HepG2 (cell line): ENCODE measurements around the gene CIBAR2. TPM values are rescaled to one million over a fixed set of nuclear protein-coding genes. Genes with fewer than 3 reads are reported as not detected.
"Not testable (repeated sequence)": the region's sequence is repeated elsewhere in the genome, so short reads cannot be mapped to it uniquely, and the experiment has no call there.

ENCODE experiments used
- ATAC-seq: fragments of 200-7000 bp; cut with Tn5 transposase; 3 replicates; pipeline ENCODE4 v1.9.1; 2020; ENCODE audit warnings: mild to moderate bottlenecking, moderate library complexity
- BruUV-seq: library from RNA; stranded (reverse); fragments of 400-500 nt; replicated peaks from 2 replicates; lab custom pipeline; 2021; lab: Mats Ljungman, UMichigan
- CTCF ChIA-PET: fragments of 300-600 bp; formaldehyde crosslinking; extraction: SDS; loops from one replicate; lab custom pipeline; 2021; ENCODE audit warnings: low total read pairs, inconsistent platforms, low intra/inter-chr PET ratio; lab: Yijun Ruan, JAX
- POLR2A ChIA-PET: fragments of 350-600 bp; sonication (Branson Sonifier 250); formaldehyde crosslinking; loops from one replicate; lab custom pipeline; 2020; ENCODE audit warnings: antibody characterized with exemption, inconsistent platforms; lab: Yijun Ruan, JAX
- DNase-seq: peaks from one replicate; pipeline ENCODE4 v3.0.0-alpha.2; 2015; ENCODE audit warnings: low spot score
- FAIRE-seq: peaks from 3 replicates; lab custom pipeline; 2011; peaks lifted over from hg19 to GRCh38; lab: Jason Lieb, UNC
- H2AFZ ChIP-seq: one replicate; pipeline ENCODE4 v1.6.1; 2011; ENCODE audit warnings: low read length, inconsistent platforms
- H3K27ac ChIP-seq: fragments of 300-600 bp; 3 replicates; pipeline ENCODE4 v1.8.0; 2011; ENCODE audit warnings: mixed run types, mild to moderate bottlenecking, mixed read lengths, low read length, inconsistent platforms; ENCODE audit not compliant: insufficient read depth; ENCODE audit errors: extremely low read length
- H3K27me3 ChIP-seq, 2 experiments: fragments of 200-600 bp in 1 of 2; 2 replicates in 1 of 2; 3 replicates in 1 of 2; pipeline versions ENCODE4 v1.6.0 to v1.8.0; 2011; ENCODE audit warnings: low read length in 2 of 2, mild to moderate bottlenecking in 2 of 2, moderate library complexity in 2 of 2, inconsistent platforms in 1 of 2; ENCODE audit not compliant: insufficient read depth in 2 of 2, control insufficient read depth in 1 of 2
- H3K36me3 ChIP-seq, 2 experiments: fragments of 200-600 bp in 1 of 2; replicated peaks in 1 of 2; 2 replicates in 1 of 2; 3 replicates in 1 of 2; pipeline versions ENCODE4 v1.5.1 to v1.8.0; 2011; ENCODE audit warnings: low read length in 2 of 2, inconsistent platforms in 1 of 2; ENCODE audit not compliant: insufficient read depth in 2 of 2, control insufficient read depth in 1 of 2
- H3K4me1 ChIP-seq: 2 replicates; pipeline ENCODE4 v1.5.1; 2012; ENCODE audit warnings: low read length, inconsistent platforms; ENCODE audit not compliant: insufficient read depth
- H3K4me2 ChIP-seq: 2 replicates; pipeline ENCODE4 v1.6.0; 2011; ENCODE audit warnings: low read depth, low read length, inconsistent platforms
- H3K4me3 ChIP-seq, 3 experiments: fragments of 200-600 bp in 1 of 3; sonication (generic), shearing (Covaris generic) in 1 of 3; replicated peaks in 1 of 3; 2 replicates each; pipeline ENCODE4 v1.5.1; 2011 to 2016; ENCODE audit warnings: low read length in 3 of 3, inconsistent platforms in 2 of 3, low read depth in 2 of 3, mild to moderate bottlenecking in 2 of 3, control low read depth in 1 of 3, mixed read lengths in 1 of 3; ENCODE audit not compliant: insufficient read depth in 1 of 3
- H3K79me2 ChIP-seq: one replicate; pipeline ENCODE4 v1.6.1; 2011; ENCODE audit warnings: low read length, inconsistent platforms; ENCODE audit not compliant: insufficient read depth
- H3K9ac ChIP-seq: 2 replicates; pipeline ENCODE4 v1.6.0; 2011; ENCODE audit warnings: mild to moderate bottlenecking, low read depth, low read length, inconsistent platforms; ENCODE audit not compliant: insufficient read depth
- H3K9me3 ChIP-seq: 2 replicates; pipeline ENCODE4 v1.5.1; 2012; ENCODE audit warnings: mild to moderate bottlenecking, low read length
- H4K20me1 ChIP-seq: 2 replicates; pipeline ENCODE4 v1.6.0; 2011; ENCODE audit warnings: inconsistent platforms, mild to moderate bottlenecking, low read length, moderate library complexity; ENCODE audit not compliant: insufficient read depth
- JARID2 ChIP-seq: sonication (generic); formaldehyde crosslinking; IDR thresholded peaks from 2 replicates; pipeline ENCODE4 v1.8.1; 2023; ENCODE audit warnings: missing genetic modification reagents, inconsistent platforms; ENCODE audit not compliant: insufficient replicate concordance
- KLF6 ChIP-seq: IDR thresholded peaks from 2 replicates; pipeline ENCODE4 v1.8.0; 2016; ENCODE audit warnings: missing biosample characterization, missing genetic modification reagents
- WGBS: methylation state at CpG from one replicate; pipeline ENCODE4 v1.1.6; 2017; ENCODE audit warnings: low lambda C conversion rate; 5-methylcytosine and 5-hydroxymethylcytosine counted together
- in situ Hi-C: cut with HindIII; loops from 2 replicates; pipeline ENCODE4 v1.10.0; 2017; ENCODE audit warnings: low pct_unique_long_range_greater_than_20kb; ENCODE audit not compliant: extremely low pct_ligation_motif_present
- intact Hi-C: fragments of 100-400 bp; cut with micrococcal nuclease; formaldehyde crosslinking; loops from one replicate; pipeline ENCODE4 v1.10.0; 2022; ENCODE audit not compliant: unreplicated experiment
- polyA plus RNA-seq, 8 experiments: library from polyadenylated mRNA; depleted of rRNA in 3 of 8; stranded (reverse) in 7 of 8; unstranded in 1 of 8; fragments of >200 nt; fragmentation: Illumina TruSeq in 4 of 8; extraction: Trizol in 4 of 8; gene quantifications; 2 replicates each; pipeline versions ENCODE4 v1.2.1 to v1.2.3, GENCODE V29; 2011 to 2016; ENCODE audit warnings: low read depth in 4 of 8, missing spikeins in 1 of 8, mixed read lengths in 1 of 8; ENCODE audit not compliant: insufficient read depth in 1 of 8
- total RNA-seq, 5 experiments: library from RNA; depleted of rRNA; stranded (reverse); fragments of >200 nt; fragmentation: Illumina TruSeq; extraction: Trizol; gene quantifications; 2 replicates each; pipeline ENCODE4 v1.2.3, GENCODE V29; 2016; ENCODE audit warnings: low read depth in 1 of 5
- TF ChIP-seq, protein P1 (sequence below): IDR thresholded peaks from 2 replicates; pipeline ENCODE4 v1.6.1; 2018; ENCODE audit warnings: missing genetic modification reagents, mild to moderate bottlenecking, missing compliant biosample characterization
- TF ChIP-seq, protein P2 (sequence below): sonication (generic); formaldehyde crosslinking; IDR thresholded peaks from 2 replicates; pipeline ENCODE4 v1.5.1; 2020; ENCODE audit warnings: missing genetic modification reagents, mild to moderate bottlenecking, borderline replicate concordance
- TF ChIP-seq, protein P3 (sequence below): sonication (generic); formaldehyde crosslinking; IDR thresholded peaks from 2 replicates; pipeline ENCODE4 v1.4.0; 2020; ENCODE audit warnings: missing genetic modification reagents

Gene CIBAR2
- total and polyA plus RNA-seq, 2 of the 13 experiments (the other 11 are each of a cell fraction or from before 2014, with no cell fraction given) = not detected

DNA sequence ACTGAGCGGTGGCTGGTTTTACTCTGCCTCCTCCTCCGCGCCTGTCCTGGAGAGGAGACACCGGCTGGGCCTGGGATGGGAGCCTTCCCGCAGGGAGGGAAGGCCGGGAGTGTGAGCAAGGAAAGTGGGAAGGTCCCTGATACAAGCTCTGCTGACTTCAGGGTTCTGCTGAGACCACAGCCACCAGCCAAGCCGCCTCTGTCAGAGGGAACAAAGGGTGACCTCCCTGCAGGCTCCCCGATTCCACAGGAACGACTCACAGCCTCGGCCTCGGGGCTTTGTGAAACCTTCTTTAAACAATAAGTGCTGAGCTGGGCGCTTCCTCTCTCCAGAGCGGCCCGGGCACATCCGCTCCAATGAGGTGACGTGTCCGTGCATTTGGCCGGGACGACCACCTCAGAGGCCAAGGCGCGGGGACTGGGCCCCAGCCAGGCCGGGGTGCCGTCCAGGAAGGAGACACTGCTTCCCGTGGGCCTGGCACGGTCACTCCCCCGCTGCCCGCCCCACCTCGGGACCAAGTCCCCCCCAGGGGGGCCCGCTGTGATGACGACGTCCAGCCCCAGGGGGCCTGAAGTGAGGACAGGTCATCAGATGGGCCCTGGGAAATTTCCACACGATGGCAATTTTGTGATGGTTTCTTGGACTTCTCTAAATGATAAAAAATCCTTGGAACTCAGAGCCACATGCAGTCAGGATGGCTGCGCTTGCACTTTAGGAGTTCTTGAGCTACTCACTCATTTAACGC, 11.8 kb upstream of the CIBAR2 start (continued):
- TF ChIP-seq, protein P1, sequence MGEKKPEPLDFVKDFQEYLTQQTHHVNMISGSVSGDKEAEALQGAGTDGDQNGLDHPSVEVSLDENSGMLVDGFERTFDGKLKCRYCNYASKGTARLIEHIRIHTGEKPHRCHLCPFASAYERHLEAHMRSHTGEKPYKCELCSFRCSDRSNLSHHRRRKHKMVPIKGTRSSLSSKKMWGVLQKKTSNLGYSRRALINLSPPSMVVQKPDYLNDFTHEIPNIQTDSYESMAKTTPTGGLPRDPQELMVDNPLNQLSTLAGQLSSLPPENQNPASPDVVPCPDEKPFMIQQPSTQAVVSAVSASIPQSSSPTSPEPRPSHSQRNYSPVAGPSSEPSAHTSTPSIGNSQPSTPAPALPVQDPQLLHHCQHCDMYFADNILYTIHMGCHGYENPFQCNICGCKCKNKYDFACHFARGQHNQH (CRISPR knock-in tag) = no peak
- no peak for TF ChIP-seq KLF6
- no peak for TF ChIP-seq JARID2
- TF ChIP-seq, protein P2, sequence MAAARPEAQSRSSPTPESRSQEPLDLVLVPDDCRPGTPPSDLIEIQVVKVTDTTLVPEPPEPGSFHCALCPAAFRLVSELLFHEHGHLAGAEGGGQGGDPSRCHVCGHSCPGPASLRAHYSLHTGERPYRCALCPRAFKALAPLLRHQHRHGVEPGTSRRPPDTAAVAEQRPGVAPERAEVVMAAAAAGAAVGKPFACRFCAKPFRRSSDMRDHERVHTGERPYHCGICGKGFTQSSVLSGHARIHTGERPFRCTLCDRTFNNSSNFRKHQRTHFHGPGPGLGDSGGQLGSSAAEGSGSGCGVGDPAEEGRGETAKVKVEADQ (CRISPR knock-in tag) = no peak

DNA sequence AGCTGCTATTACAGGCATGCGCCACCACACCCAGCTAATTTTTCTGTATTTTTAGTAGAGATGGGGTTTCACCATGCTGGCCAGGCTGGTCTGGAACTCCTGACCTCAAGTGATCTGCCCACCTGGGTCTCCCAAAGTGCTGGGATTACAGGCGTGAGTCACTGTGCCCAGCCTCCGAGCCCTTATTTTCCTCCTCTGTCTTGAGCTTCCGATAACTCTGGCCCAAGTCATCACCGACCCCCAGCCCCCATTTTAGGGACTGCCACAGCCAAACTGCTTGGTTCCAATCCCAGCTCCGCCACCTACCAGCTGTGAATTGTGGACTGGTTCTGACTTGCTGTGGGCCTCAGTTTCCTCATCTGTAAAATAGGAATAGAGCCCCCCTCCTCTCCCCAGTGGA, 11.2 kb upstream of the CIBAR2 start:
- H3K36me3 ChIP-seq, H3K9me3 ChIP-seq, intact Hi-C loops, H3K9ac ChIP-seq, FAIRE-seq, BruUV-seq, H2AFZ ChIP-seq, ATAC-seq, H4K20me1 ChIP-seq, H3K79me2 ChIP-seq, H3K4me2 ChIP-seq: not testable (repeated sequence)
- in situ Hi-C loops = loop anchor here (10.0 kb wide), 1 partner anchor 101 kb away; no protein-coding TSS in a partner anchor
- Histone ChIP-seq H3K4me1 (peaks cover 31% of the 10 kb centered on the region), H3K27me3 (peaks cover 13 to 45% of the 10 kb centered on the region in 2 experiments; a peak in 4 of 5 replicates)
- POLR2A ChIA-PET = interaction anchor here (1.0 to 1.2 kb wide), 2 partner anchors 14 to 36 kb away, joined by 3 read pairs; no protein-coding TSS in a partner anchor
- TF ChIP-seq, protein P3, sequence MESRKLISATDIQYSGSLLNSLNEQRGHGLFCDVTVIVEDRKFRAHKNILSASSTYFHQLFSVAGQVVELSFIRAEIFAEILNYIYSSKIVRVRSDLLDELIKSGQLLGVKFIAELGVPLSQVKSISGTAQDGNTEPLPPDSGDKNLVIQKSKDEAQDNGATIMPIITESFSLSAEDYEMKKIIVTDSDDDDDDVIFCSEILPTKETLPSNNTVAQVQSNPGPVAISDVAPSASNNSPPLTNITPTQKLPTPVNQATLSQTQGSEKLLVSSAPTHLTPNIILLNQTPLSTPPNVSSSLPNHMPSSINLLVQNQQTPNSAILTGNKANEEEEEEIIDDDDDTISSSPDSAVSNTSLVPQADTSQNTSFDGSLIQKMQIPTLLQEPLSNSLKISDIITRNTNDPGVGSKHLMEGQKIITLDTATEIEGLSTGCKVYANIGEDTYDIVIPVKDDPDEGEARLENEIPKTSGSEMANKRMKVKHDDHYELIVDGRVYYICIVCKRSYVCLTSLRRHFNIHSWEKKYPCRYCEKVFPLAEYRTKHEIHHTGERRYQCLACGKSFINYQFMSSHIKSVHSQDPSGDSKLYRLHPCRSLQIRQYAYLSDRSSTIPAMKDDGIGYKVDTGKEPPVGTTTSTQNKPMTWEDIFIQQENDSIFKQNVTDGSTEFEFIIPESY = 0 out of 2 replicates have a peak, but pooled peaks have one; percentile 46
- TF ChIP-seq, all 625 proteins: peak for 1; not testable (repeated sequence) for 624
- H3K4me3 ChIP-seq, CTCF ChIA-PET, H3K27ac ChIP-seq, DNase-seq: not testable (repeated sequence)
- WGBS = 64% methylated on average over 6 of the region's 6 CpGs
